BJ (cell line): ENCODE data around the gene CPLANE2. TPM values are rescaled to one million over a fixed set of nuclear protein-coding genes. Genes with fewer than 3 reads are reported as not detected.

ENCODE experiments used
- CTCF ChIA-PET: fragments of 350-600 bp; formaldehyde crosslinking; extraction: SDS; loops from one replicate; lab custom pipeline; 2021; ENCODE audit warnings: antibody characterized with exemption, inconsistent platforms; lab: Yijun Ruan, JAX
- POLR2A ChIA-PET: fragments of 300-600 bp; sonication (Branson Sonifier 250); formaldehyde crosslinking; extraction: SDS; loops from one replicate; lab custom pipeline; 2021; ENCODE audit warnings: antibody characterized with exemption; lab: Charles Lee
- DNase-seq: peaks from one replicate; pipeline ENCODE4 v3.0.0-alpha.2; 2011; ENCODE audit warnings: low read depth
- H3K27me3 ChIP-seq: 2 replicates; pipeline ENCODE4 v1.6.0; 2011; ENCODE audit warnings: low read length; ENCODE audit not compliant: control insufficient read depth, insufficient read depth
- H3K36me3 ChIP-seq: 2 replicates; pipeline ENCODE4 v1.5.1; 2011; ENCODE audit warnings: low read length; ENCODE audit not compliant: control insufficient read depth, insufficient read depth
- H3K4me3 ChIP-seq: 2 replicates; pipeline ENCODE4 v1.5.1; 2011; ENCODE audit warnings: low read depth, mild to moderate bottlenecking, control low read depth, low read length
- CTCF ChIP-seq: IDR thresholded peaks from 2 replicates; pipeline ENCODE4 v1.5.1; 2011; ENCODE audit warnings: low read depth, mild to moderate bottlenecking, control low read depth, inconsistent platforms, low read length, moderate library complexity; ENCODE audit not compliant: insufficient read depth
- polyA plus RNA-seq: library from polyadenylated mRNA; depleted of rRNA; stranded (reverse); fragments of >200 nt; gene quantifications from 2 replicates; pipeline ENCODE4 v1.2.3, GENCODE V29; 2011

Gene CPLANE2
- polyA plus RNA-seq, 1 experiment = 8.3 TPM

DNA sequence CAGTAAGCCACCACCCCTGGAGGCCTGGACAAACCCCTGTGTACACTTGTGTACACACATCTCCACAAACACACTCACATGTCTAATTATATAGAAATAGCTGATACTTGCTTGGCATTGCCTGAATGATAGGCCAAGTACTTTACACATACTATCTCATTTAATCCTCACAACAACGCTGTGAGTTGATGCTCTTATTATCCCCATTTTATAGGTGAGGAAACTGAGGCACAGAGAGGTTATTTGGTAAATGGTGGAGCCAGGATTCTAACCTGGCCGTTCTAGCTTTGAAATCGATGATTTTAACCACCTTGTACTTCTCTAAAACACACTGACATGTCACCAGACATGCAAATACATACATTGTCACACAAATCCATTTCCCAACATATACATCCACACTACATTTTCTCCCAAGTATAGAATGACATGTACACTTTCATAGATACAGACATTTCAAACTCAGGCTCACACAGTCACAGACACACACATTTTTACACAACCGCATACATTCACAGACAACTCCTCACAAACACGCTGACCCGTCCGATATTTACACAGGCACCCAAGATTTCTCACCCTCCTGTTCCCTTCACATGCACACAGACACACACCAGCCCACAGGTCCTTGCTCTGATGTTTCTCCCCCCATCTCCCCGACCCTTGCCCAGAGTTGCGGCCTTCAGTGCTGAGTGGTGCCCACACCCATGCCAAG lies 27.7 kb downstream of the CPLANE2 start:
- no peak for DNase-seq
- no peak for TF ChIP-seq CTCF
- Histone ChIP-seq H3K27me3 (no peaks in the 10 kb centered on the region), H3K4me3 (no peak overlapping the region), H3K36me3 (0 out of 2 replicates have a peak, but pooled peaks cover 2% of the 10 kb centered on the region)
- ChIA-PET CTCF (interaction anchor here (1.0 to 1.1 kb wide), 3 partner anchors 9 to 130 kb away, joined by 3 to 4 read pairs (median 4); no protein-coding TSS in a partner anchor), POLR2A (no interaction called here)

DNA sequence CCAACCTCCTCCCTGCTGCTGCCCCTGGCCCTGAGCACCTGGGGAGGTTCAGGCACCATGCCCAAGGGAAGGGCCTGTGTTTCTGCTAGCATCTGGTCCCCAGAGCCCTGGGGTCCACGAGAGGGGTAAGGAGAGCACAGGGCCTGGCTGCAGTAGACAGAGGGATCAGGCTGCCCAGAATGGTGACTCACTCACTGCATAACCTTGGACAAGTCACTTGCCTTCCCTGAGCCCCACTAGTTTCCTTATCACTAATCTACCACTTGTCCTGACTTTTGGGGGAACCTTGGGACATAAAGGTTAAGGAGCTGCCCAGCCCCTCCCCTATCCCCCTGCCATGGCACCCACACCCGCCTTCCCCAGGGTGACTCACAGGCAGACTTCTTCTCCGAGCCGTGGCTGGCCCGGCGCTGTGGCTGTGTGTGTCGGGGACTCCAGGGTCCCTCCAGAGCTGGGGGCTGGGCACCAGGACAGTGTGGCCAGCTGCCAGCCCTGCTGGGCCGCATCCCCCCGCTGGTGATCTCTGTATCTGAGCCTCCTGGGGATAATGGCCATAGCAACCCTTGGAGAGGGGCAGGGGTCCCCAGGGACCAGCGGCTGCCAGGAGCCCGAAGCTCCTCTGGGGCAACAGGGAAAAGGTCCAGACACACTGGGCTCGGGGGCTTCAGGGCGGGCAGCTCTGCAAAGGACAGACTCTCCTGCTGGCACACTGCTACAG lies 28.6 kb downstream of the CPLANE2 start:
- POLR2A ChIA-PET = no interaction called here
- CTCF ChIA-PET = interaction anchor here (1.0 to 1.1 kb wide), 3 partner anchors 10 to 129 kb away, joined by 3 to 4 read pairs (median 4); no protein-coding TSS in a partner anchor
- DNase-seq = no peak
- TF ChIP-seq CTCF = no peak
- Histone ChIP-seq H3K4me3 (no peak overlapping the region), H3K27me3 (no peaks in the 10 kb centered on the region), H3K36me3 (0 out of 2 replicates have a peak, but pooled peaks cover 2% of the 10 kb centered on the region)

GRCh38 chr1:16207318-16208269 lies 29.4 kb downstream of the CPLANE2 start:
- ChIA-PET POLR2A (interaction anchor here (0.6 to 1.4 kb wide), 6 partner anchors 8 to 186 kb away, joined by 3 to 5 read pairs (median 4); no protein-coding TSS in a partner anchor), CTCF (interaction anchor here (1.8 kb wide), 1 partner anchor 36 kb away, joined by 8 read pairs; no protein-coding TSS in a partner anchor)
- Histone ChIP-seq H3K27me3 (no peaks in the 10 kb centered on the region), H3K36me3 (0 out of 2 replicates have a peak, but pooled peaks cover 2% of the 10 kb centered on the region), H3K4me3 (peak overlapping the region; percentile 52)
- TF ChIP-seq CTCF = no peak
- DNase-seq = no peak

- no peaks in the 10 kb centered on the region for H3K27me3 ChIP-seq
- POLR2A ChIA-PET = interaction anchor here (0.6 to 1.4 kb wide), 8 partner anchors 9 to 288 kb away, joined by 3 to 5 read pairs (median 4); no protein-coding TSS in a partner anchor
- peak; percentile 93 for DNase-seq
- peak overlapping the region; percentile 58 for H3K4me3 ChIP-seq
- CTCF ChIA-PET = interaction anchor here (0.8 to 1.8 kb wide), 3 partner anchors 37 to 128 kb away, joined by 3 to 8 read pairs (median 3); no protein-coding TSS in a partner anchor
- H3K36me3 ChIP-seq = 0 out of 2 replicates have a peak, but pooled peaks cover 4% of the 10 kb centered on the region
- TF ChIP-seq CTCF = no peak
These were observed 30.3 kb downstream of the CPLANE2 start for GRCh38 chr1:16206547-16207317.
